Cardiac muscle cell (in vitro differentiated cells and primary cell): ENCODE measurements around the gene GSG1L. TPM values are rescaled to one million over a fixed set of nuclear protein-coding genes. Genes with fewer than 3 reads are reported as not detected.

Source experiments
- DNase-seq, 2 donors: peaks; one replicate each; pipeline versions ENCODE4 v3.0.0 to v3.0.0-alpha.2; 2010 to 2017; ENCODE audit warnings: low read depth in 1 of 2, low spot score in 1 of 2
- H3K27ac ChIP-seq: fragments of 200-600 bp; sonication (generic); 2 replicates; pipeline ENCODE4 v1.5.1; 2016
- H3K27me3 ChIP-seq: fragments of 200-600 bp; sonication (generic); 2 replicates; pipeline ENCODE4 v1.6.0; 2016; ENCODE audit warnings: control low read depth
- H3K36me3 ChIP-seq: fragments of 200-600 bp; sonication (generic); 2 replicates; pipeline ENCODE4 v1.5.1; 2016; ENCODE audit warnings: control low read depth
- H3K4me1 ChIP-seq: fragments of 200-600 bp; sonication (generic); 2 replicates; pipeline ENCODE4 v1.8.1; 2017; ENCODE audit warnings: low read depth, mild to moderate bottlenecking, mixed run types
- H3K4me3 ChIP-seq: fragments of 200-600 bp; sonication (generic); 2 replicates; pipeline ENCODE4 v1.5.1; 2016; ENCODE audit warnings: mild to moderate bottlenecking
- H3K9me3 ChIP-seq: fragments of 200-600 bp; sonication (generic); 2 replicates; pipeline ENCODE4 v1.5.1; 2017; ENCODE audit warnings: low read depth, mild to moderate bottlenecking, control low read depth
- CTCF ChIP-seq: IDR thresholded peaks from 2 replicates; pipeline ENCODE4 v1.5.1; 2012; ENCODE audit warnings: low read depth, mild to moderate bottlenecking, low read length
- polyA plus RNA-seq: library from polyadenylated mRNA; unstranded; fragments of >200 nt; fragmentation: Nextera tagmentation; extraction: Ambion mirVana; gene quantifications from 2 replicates; pipeline ENCODE4 v1.2.1, GENCODE V29; 2016
- total RNA-seq: library from RNA; depleted of rRNA; stranded (reverse); fragments of >200 nt; gene quantifications from 2 replicates; pipeline ENCODE4 v1.2.3, GENCODE V29; 2016

Gene GSG1L
- total and polyA plus RNA-seq, 2 experiments from 2014 or later = not detected

DNA sequence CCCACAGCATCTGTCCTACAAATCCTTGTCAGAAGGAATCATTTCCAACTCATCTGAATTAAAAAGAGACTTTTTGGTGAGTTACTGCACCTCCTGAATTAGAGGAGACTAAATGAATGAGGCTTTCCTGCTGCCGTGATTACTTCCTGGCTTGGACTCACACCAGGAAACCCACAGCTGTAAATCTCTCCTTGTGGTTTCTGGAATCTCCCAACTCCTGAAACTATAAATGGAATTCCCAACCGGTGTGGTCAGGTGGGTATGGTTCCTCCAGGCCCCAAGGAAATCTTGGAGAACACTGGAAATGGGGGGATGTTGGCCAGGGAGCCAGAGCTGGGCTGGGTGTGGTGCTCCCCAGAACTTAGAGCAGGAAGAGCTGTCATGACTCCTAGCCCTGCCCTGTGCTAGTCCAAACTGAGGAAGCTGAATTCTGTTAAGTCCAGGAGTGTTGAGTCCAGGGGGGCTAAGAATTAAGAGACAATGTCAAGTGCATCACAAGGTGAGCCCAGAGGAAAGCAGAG lies 216.4 kb downstream of the GSG1L start:
- DNase-seq = peak in 1 of 2 donors; percentile 21
- no peaks in the 10 kb centered on the region for H3K36me3 ChIP-seq
- no peak for TF ChIP-seq CTCF
- H3K9me3 ChIP-seq = no peaks in the 10 kb centered on the region
- no peak overlapping the region for H3K27ac ChIP-seq
- no peaks in the 10 kb centered on the region for H3K27me3 ChIP-seq
- no peak overlapping the region for H3K4me3 ChIP-seq
- peaks cover 14% of the 10 kb centered on the region for H3K4me1 ChIP-seq

- no peak for DNase-seq
- no peak overlapping the region for H3K27ac ChIP-seq
- H3K4me1 ChIP-seq = peaks cover 10% of the 10 kb centered on the region
- H3K36me3 ChIP-seq = no peaks in the 10 kb centered on the region
- no peaks in the 10 kb centered on the region for H3K27me3 ChIP-seq
- H3K4me3 ChIP-seq = no peak overlapping the region
- no peaks in the 10 kb centered on the region for H3K9me3 ChIP-seq
- TF ChIP-seq CTCF = no peak
Measured at GRCh38 chr16:27844826-27845225, 218.7 kb downstream of the GSG1L start.

DNA sequence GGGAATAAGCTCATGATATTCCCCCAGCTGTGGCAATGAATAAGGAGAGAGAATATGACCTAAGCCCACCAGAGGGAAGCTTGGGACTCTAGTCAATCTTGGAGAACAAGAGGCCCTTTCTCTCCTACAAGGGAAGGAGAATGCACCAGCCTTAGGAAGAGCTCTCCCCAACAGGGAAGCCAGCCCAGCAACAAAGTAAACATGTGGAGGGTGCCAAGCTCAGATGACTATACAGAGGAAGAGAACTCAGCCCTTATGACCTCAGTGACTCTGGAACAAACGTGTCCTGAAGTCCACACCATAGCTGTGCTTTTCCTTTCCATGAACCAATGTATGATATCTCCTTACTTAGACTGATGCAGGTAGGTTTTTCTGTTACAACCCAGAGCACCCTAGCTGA lies 219.7 kb downstream of the GSG1L start:
- Histone ChIP-seq H3K9me3 (no peaks in the 10 kb centered on the region), H3K36me3 (no peaks in the 10 kb centered on the region), H3K4me1 (peaks cover 10% of the 10 kb centered on the region), H3K4me3 (no peak overlapping the region), H3K27me3 (no peaks in the 10 kb centered on the region), H3K27ac (no peak overlapping the region)
- TF ChIP-seq CTCF = no peak
- no peak for DNase-seq

DNA sequence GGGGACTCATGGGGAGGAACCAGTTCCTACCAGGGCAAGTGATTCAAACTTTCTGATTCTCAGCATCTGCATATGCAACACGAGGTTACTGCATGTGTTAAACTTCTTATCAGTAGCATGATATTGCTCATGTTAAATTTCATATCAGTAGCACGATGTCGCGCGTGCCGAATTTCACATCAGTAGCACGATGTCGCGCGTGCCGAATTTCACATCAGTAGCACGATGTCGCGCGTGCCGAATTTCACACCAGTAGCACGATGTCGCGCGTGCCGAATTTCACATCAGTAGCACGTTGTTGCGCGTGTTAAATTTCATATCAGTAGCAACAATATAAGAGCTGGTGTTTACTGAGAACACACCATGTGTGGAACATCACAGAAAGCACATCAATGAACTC lies 221.6 kb downstream of the GSG1L start:
- Histone ChIP-seq H3K27me3 (no peaks in the 10 kb centered on the region), H3K36me3 (no peaks in the 10 kb centered on the region), H3K4me3 (no peak overlapping the region), H3K27ac (no peak overlapping the region), H3K4me1 (peaks cover 10% of the 10 kb centered on the region), H3K9me3 (no peaks in the 10 kb centered on the region)
- no peak for TF ChIP-seq CTCF
- no peak for DNase-seq

GRCh38 chr16:27841061-27841801 lies 222.3 kb downstream of the GSG1L start:
- H3K9me3 ChIP-seq = no peaks in the 10 kb centered on the region
- H3K4me1 ChIP-seq = peaks cover 10% of the 10 kb centered on the region
- DNase-seq = no peak
- no peak overlapping the region for H3K27ac ChIP-seq
- TF ChIP-seq CTCF = no peak
- H3K4me3 ChIP-seq = no peak overlapping the region
- no peaks in the 10 kb centered on the region for H3K27me3 ChIP-seq
- no peaks in the 10 kb centered on the region for H3K36me3 ChIP-seq
